ENCODE data around the gene HUNK.
"Not testable (repeated sequence)": the region's sequence is repeated elsewhere in the genome, so short reads cannot be mapped to it uniquely, and the experiment has no call there.

Gene HUNK

DNA sequence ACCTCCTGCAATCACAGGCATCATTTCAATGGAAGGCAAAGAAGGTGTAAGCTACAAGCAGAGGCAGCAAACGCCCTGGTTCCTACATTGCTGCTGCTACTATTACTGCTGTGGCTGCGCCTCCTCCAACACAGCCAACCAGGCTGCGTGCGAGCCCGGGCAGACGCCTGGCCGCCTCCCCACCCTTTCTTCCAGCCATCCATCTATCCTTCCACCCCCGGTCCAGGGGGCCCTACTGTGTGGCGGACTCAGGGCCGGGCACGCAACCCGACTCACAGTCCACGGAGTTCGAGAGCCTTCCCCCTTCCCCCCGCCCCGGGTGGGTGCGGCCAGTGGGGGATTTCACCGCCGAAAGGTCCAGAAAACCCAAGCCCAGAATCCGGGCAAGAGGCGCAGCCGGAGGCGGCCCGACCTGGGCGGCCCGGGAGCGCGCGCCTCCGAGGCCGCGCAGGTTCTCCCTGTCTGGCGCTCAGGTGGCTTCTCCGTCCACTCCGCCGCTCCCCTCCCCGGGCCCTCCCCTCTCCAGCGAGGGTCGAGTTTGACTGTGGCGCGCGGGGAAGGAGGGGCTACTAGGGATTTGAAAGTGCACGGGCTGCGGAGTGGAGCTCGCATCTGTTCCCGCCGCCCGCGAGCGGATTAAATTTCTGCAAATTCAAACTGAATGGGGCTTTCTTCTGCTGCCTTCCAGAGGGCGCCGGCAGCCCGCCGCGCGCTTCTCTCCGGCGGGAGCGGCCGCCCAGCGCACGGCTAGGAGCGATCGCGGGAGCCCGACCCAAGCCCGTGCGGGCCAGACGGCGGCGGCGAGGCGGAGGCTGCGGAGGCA, at the start of gene HUNK:
Gene HUNK, plus strand, starts transcription at position 569 of the 823 bp plus-strand sequence. CDS start 655 bp downstream, outside the sequence.
- DNase-seq: peak; percentile 19

DNA sequence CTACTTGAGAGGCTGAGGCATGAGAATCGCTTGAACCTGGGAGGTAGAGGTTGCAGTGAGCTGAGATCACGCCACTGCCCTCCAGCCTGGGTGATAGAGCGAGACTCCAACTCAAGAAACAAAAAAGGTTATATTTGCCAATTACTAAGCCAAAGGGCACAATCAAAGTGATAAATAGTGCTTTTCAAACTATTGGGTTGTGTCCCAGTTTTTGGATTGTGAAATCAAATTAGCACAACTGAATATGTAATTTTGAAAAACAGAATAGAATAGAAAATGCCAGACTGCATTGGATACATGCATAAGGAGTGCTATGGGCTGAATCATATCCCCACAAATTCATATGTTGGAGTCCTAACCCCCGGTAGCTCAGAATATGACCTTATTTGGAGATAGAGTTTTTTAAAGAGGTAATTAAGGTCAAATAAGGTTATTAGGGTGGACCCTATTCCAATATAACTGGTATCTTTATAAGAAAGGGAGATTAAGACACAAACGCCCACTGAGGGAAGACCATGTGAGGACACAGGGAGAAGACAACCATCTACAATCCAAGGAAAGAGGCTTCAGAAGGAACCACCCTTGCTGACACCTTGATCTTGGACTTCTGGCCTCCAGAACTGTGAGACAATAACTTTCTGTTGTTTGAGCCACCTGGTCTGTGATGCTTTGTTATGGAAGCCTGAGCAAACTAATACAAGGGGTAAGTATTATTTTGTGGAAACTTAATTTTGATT, 42.9 kb upstream of the HUNK start:
- no peak for DNase-seq

DNA sequence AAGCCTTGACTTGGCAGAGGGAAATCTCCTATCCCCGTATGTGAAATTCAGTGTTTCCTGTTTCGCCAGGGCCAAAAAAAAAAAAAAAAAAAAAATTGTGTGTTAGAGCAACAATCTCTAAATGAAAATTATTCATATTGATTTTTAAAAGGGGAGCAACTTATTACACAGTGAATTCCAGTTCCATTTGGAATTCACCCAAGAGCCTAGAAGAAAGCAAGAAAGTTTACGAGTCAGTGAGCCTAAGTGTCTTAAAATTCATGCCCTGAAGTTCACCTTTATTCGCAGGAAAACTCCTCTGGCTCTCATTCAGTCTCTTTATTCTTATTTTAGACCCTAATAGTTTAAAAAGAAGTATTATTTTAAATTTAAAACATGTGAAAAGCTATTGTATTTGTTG, 42.1 kb upstream of the HUNK start:
- no peak for DNase-seq

DNA sequence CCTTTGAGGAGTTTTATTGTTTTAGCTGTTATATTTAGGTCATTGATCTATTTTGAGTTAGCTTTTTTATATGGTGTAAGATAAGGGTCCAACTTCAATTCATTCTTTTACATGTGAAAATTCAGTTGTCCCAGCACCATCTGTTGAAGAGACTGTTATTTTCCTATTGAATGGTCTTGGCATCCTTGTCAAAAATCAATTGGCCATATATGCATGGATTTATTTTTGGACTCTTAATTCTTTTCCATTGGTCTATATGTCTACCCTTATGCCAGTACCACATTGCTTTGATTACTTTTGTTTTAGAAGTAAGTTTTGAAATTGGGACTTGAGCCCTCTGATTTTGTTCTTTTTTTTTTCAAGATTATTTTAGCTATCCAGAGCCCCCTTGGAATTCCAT, 35.8 kb upstream of the HUNK start:
- no peak for DNase-seq

DNA sequence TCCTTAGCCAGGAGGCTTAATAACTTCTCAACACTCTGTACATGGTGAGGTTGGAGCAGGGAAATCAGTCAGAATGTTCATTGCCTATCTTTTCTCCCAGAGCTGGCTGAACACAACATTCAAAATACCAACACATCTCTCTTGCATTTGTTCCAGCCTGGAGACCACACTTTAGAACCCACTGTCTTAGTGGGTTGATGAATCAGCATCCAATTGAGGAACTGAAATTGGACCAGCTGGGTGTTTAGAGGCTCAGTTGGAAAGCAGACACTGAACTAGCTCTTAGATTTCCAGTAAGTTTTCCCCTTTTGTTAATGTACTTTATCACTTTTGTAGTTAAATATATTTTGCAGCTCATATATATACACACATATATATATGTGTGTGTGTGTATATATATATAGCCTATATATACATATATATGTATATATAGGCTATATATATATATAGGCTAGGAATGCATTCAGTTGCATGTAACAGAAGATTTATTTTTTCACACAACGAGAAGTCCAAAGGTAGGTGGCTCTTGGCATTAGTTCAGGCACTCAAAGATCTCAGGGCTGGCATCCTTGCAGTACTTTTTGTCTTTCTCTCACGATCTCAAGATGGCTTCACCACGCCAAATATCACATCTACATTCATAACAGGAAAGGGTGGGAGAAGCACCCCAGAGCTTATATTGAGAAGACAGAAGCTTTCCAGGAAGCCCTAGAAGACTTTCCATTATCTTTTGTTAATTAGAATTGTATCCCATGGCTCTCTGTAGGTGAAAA, 35.0 kb upstream of the HUNK start:
- DNase-seq: no peak

DNA sequence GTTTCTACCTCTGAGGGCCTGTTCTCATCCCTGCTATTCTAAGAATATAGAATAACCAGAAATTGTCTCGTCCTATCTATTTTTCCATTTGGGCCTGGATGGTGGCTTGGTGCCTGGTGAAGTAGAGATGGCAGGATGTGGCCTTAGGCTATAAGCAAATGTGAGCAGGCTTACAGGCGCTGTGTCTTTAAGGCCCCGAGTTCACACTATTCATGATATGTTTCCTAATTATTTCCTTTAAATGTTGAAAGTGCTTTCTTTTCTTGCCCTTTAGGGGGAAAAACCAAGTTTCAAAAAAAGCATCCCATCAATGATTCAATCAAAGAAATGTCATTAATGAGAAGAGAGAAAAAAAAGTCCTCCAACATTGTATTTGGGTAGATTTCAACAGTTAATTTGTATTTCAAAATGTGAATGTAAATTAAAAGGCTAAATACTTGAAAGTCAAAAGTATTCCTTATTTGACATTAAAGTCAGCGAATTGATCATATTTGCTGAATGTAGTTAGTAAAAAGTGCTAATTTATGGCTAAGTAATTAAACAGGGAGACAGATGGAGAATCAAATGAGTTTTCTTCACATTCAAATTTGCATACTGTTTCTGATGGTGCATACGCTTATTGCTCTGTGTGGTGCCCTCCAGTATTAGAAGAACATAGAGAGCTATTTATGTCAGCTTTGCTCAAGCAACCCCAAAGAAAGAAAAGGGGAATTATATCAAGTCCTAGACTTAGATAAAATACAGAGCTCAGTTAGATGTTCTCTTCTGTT, 34.0 kb upstream of the HUNK start:
- DNase-seq: no peak

DNA sequence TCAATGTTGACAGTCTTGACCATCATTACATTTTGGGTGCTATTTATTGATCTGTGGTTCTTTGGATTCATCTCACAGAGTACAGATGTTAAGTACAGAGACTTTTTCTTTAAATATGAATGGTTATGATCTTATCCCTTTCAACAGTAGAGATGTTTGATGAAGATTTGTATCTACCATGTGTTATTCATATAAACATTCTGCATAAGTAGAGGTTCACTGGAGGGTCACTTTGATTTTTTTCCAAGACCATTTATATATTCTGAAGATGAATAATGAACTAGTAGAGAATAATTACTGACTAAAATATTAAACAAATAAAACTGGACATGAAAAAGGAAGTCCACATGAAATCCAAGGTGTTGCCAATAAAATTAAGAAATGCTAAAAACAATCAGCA, 28.6 kb upstream of the HUNK start:
- no peak for DNase-seq

DNA sequence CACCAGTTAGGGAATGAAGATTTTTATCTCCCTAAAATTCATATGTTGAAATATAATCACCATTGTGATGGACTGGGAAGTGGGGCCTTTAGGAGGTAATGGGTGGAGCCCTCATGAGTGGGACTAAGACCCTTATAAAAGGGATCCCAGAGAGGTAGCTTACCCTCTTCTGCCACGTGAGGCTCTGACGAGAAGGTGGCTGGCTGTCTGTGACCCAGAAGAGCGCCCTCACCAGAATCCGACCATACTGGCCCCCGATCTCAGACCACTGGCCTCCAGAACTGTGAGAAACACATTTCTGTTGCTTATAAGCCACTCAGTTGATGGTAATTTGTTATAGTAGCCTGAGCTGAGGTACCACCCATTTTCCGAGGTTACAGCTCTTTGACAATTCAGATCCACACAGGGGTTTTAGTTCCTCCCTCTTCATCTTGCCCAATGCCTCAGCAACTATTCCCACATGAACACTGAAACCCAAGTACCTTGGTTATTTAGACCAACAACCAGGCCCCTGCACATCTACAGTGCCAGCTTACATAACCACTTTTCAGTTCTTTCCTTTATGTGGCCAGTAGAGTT, 27.6 kb upstream of the HUNK start:
- DNase-seq: no peak

DNA sequence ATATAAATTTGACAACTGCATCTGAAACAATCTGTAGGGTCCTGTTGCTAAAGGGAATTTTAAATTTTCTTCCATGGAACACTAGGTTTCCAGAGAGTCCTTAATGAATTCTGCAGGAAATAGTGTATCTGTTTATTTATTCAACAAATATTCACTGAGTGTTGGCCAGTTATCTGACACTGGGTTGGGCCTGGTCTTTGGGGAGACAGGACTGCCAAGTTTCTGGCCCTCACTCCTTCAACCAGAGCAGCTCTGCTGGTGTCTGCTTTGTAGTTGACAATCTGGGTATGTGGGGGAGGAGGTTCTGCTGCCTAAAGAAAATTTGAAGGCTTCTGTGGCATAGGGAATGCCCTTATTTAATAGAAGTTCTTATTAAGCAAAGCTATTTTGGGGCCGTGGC, 26.1 kb upstream of the HUNK start:
- DNase-seq: no peak

DNA sequence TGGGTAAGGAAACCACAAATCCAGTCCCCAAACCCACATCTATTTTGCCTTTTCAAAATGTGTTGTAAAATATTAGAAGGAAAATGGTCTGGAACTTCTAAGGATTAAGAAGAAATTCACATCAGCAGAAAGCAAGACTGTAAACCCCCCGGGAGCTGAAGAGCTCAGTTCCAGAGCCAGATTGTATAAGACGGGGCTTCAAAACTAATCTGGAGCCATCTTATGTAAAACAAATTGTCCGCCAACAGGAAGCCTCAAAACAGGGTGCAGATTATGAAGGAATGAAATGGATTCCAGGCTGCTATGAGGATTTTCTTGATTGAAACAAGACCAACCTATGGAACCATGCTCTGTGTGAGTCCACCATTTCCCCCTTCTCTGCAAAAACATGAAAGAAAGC, 25.1 kb upstream of the HUNK start:
- DNase-seq: no peak

DNA sequence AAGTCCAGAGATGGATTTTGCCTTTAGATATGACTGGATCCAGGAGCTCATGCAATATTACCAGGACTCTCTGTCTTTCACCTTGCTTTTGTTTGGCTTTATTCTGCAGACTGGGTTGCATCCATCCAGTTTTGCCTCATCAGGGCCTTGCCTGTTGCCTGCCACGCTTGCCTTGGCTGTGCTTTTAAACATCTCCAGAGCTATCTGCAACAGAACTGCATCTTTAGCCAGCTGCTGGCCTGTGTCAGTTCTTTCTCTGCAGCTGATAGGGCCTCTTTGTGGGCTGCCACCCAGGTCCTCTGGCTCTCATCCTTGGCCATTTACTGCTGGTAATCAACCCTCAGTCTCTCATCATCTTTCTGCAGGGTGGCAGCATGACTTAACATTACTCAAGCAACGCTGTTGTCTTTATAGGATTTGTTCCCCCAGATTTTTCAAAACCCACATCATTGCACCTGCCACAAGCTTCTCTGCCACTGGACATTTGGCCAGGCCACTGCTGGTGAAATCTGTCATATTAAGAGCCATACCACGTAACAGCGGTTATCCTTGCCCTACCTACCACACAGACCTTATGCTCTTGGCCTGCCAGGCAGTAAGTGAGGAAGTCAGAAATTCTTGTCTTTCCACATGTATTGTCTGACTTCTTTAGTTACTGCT, 24.4 kb upstream of the HUNK start:
- DNase-seq: no peak

DNA sequence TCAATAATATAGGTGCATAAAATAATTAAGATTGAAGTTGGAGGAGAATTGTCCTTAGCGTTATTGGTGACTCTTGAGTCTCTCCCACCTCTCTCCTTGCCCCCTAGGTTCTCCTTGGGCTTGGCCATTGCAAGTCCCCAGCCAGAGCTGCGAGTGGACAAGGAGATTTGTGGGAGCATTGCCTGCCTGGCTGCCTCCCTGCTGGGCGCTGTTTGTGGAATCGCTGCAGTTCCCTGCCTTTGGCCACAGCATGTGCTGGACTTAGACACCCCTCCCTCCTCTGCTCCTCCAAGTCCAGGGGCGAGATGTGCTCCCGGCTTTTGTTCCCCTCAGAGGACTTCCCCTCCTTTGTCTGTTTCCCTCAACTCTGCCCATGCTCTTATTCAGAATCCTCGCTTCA, 21.9 kb upstream of the HUNK start:
- DNase-seq: no peak

DNA sequence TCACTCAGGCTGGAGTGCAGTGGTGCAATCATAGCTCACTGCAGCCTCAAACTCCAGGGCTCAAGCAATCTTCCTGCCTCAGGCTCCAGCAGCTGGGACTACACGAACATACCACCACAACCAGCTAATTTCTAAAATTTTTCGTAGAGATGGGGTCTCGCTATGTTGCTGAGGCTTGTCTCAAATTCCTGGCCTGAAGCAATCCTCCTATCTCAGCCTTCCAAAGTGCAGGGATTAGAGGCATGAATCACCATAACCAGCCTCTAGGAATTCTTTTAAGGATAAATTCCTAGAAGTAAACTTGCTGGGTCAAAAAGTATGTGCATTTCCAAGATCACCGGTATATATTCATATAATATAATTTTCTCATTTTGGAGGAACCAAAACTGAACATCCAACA, 17.6 kb upstream of the HUNK start:
- DNase-seq: peak; percentile 42

DNA sequence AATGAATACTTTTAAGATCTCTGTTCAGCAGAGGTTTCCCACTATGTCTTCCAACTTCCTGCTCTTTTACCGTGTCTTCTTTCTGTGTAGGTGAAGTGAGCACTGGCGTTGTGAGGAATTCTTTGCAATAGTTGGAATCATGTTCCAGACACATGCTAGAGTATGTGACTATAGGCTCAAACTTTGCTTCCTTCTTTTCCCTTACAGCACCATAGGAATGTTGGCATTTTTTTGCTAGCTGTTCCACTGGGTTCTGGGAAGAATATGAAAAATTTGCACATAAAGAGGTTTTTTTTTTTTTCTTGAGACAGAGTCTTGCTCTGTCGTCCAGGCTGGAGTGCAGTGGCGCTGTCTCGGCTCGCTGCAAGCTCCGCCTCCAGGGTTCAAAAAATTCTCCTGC, 15.7 kb upstream of the HUNK start:
- DNase-seq: no peak

DNA sequence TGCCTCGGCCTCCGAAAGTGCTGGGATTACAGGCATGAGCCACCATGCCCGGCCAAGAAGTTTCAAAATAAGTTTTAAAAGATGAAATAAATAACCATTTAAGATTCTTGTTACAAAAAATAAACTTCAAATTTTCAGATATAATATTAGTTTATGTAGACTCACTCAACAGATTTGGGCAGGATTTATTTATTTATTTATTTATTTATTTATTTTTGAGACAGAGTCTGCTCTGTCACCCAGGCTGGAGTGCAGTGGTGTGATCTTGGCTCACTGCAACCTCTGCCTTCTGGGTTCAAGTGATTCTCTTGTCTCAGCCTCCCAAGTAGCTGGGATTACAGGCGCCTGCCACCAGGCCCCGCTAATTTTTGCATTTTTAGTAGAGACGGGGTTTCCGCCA, 15.2 kb upstream of the HUNK start:
- not testable (repeated sequence) for DNase-seq

DNA sequence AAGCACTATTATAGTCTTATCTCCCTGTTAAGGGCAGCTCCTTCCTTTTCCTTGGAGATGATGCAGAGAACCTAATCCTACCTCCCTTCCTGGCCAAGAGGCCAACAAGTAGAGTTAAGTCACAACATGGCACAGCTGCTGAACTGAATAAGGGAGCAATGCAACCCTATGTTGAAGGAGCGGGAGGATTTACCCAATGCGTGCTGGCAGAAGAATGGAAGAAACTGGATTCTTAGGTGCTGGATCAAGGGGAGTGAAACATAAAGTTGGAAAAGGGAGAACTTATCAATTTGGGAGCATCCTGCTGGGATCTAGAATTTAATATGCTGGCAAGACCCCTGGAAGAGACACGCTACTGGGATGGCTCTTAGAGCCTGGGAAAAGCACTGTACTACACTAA, 12.0 kb upstream of the HUNK start:
- no peak for DNase-seq

DNA sequence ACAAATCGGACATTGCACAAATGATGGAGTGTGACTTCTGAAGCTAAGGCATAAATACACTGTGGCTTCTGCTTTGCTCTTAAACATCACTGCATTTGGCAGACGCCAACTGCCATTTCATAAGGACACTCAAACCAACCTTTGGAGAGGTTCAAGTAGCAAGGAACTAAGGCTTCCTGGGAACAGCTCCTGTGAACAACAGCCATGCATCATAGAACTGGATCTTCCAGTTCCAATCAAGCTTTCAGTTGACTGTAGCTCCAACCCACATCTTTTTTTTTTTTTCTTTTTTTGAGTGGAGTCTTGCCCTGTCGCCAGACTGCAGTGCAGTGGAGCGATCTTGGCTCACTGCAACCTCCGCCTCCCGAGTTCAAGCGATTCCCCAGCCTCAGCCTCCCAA, 10.7 kb upstream of the HUNK start:
- no peak for DNase-seq

DNA sequence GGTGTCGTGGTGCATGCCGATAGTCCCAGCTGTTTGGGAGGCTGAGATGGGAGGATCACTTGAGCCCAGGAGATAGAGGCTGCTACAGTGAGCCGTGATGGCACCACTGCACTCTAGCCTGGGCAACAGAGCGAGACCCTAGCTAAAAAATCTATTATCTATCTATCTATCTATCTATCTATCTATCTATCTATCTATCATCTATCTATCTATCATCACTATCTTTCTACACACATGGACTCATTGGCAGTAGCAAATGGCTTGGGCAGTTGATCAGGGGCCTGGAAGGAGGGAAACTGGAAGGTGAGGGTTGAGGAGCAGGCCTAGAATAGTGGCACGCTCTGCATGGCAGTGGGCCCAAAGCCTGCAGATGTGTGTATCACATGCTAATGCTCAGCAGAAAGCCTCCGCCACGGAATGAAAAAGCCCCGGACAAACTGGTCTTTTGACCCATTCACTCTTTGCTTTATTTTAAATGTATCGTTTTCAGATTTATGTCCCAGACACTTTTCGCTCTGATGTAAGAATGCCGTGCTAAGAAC, 7.3 kb upstream of the HUNK start:
- DNase-seq: no peak

DNA sequence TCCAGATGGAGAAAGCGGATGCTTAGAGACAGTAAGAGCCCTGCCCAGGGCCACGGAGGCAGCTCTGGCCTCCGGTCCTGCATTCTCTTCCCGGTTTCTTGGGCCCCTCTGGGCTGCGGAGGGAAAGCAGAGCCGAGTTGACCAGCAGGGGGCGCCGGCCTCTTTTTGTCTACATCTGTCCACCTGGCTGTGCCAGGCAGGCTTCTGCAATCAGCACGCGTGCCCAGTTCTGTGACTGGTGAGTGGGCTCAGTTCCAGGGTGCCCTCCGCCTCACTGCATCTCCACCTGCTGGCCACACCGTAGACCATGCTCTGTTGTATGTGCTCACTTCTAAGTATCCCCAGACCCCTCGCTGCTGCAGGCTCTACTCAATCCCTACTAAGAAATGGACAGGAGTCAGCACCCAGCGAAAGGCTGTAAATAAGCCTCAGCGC, 6.7 kb upstream of the HUNK start:
- peak; percentile 55 for DNase-seq

DNA sequence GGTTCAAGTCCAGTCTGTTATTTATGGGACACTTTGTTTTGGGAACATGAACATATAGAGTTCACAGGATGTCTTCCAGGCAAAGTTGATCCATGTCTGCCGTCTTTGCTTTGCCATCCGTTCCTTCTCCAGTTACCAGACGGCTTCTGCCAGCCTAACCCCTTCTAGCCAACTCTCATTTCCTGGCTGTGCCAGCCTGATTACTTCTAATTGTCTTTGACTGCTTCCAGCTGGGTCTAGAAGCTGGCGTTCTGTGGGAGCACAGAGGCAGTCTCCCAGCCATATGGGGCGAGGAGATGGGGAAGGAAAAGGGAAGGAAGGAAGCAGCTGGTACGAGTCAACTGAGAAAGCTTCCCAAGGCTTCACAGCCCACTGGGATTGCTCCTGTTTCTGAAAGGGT, 3.1 kb upstream of the HUNK start:
- no peak for DNase-seq

DNA sequence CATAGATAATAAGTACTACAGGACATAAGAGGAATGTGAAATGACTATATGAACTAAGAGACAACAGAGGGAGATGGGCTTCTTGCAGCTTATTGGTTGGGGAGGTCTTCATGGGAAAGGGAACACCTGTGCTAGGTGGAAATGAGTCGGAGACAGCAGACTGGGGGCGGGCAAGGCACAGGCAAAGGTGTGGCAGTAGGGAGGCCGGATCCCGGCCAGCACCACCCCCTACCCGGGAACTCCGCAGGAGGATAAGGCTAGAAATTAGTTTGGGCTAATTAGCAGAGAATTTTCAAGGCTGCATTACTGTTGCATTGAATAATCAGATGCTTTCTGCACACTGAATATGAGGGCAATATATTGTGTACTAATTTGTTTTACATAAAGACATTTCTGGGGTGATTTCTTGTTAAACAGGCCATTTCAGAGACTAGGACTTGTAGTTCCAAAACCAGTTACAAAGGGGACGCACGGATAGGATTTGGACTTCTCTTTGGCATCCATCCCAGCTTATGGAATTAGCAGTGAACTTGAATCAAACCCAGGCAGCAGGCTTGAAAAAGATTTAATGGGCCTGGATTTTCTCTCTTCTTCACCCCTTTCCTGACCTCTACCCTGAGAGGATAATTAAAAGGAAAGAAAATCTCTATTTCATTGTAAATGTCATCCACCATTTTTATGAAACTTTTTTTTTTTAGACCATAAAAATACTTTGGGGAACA, 2.2 kb upstream of the HUNK start:
- DNase-seq: no peak

Data from NCI-H226 (cell line).